GM08714 (cell line): ENCODE measurements around the gene TBC1D24.

Experiments used
- H3K4me3 ChIP-seq: fragments of 200-500 bp; sonication (Bioruptor generic); 2 replicates; pipeline ENCODE4 v1.5.1; 2014; ENCODE audit warnings: mild to moderate bottlenecking, low read length, inconsistent platforms
- ZNF274 ChIP-seq: IDR thresholded peaks from 2 replicates; pipeline ENCODE4 v1.6.1; 2012; ENCODE audit warnings: mild to moderate bottlenecking, low read depth, low read length

The TBC1D24 gene

DNA sequence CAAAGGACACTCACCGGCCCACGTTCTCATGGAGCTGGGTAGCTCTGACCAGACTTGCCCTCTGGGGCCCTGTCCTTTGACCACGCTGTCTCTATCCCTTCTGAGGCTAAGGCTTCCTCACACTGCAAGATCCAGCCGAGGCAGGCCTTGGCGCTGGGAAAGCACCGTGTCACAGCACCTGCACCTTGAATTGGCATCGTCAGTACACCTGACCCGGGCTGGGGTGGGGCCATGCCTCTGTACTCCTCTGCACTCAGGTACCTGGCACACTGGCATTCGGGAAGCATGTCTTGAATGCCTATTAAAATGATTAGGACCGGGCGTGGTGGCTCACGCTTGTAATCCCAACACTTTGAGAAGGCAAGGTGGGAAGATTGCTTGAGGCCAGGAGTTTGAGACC, 6.0 kb downstream of the TBC1D24 start:
- no peak overlapping the region for H3K4me3 ChIP-seq
- TF ChIP-seq ZNF274: no peak

DNA sequence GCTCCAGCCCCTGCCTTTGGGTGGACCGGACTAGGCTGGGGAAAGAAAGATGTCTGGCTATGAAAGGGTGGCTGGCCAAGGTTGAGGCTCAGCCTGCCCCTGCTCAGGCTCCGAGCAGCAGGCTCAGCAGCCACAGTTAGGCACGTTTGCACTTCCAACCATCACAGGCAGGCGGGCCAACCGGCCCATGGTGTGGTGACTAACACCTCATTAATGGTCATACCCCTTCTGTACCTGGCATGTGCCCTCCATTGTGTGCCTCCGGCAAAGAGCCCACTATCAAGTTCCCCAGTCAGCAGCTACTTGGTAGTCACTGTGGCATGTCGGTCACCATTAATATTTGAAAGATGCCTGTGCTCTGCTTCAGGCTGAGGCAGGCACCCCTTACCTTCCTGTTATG, 6.7 kb downstream of the TBC1D24 start:
- H3K4me3 ChIP-seq: no peak overlapping the region
- TF ChIP-seq ZNF274: no peak

DNA sequence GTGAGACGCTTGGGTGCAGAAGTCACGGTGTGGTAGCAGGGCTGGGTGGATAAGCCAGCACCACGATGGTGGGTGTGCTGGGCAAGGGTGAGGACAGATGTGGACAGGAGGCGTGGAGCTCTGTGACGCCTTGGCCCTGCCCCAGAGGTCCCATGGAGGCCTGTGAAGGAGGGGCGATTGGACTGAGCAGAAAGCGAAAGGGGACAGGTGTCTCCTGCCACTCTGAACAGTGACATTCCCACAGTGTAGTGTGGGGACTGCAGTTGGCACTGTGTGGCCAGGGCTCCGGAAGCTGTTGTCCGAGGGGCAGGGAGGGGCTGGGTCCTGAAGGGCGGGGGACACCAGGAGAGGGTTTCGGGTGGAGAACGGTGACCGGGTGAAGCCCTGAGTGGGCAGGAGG, 7.3 kb downstream of the TBC1D24 start:
- H3K4me3 ChIP-seq: no peak overlapping the region
- no peak for TF ChIP-seq ZNF274

DNA sequence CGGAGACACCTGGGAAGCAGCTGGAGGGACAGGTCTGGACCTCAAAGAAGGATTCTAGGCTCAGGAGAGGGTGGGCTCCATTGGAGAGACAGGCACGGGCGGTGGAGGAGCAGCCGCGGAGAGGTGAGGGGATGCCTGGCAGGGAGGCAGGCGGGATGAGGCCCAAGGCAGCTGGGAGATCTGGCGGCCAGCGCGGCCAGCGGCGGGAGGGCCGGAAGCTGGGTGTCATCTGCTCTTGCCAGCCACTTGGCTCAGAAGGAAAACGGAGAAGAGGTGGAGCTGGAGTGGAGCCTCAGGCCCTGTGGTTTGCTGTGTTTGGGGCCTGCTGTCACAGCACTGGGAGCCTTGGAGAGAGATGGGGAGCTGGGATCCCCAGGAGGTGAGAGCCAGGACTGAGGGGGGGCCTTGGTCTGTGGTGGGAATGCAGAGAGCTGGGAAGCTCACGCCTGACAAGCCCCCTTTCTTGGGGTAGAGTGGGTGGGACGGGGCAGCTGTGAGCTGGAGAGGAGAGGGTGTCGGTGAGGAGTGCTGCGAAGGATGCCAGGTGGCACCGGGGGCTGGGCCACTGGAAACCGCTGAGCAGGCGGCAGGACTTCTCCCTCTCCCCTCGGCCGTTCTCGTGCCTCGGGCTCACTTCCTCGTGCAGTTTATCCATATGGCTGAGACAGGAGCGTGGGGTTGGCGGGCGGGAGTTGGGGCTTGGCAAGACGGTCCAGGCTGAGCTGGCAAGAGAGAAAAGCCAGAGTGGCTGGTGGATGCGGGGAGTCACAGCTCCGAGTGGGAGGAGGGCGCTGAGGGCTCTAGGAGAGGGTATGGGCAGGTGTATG, 8.0 kb downstream of the TBC1D24 start:
- TF ChIP-seq ZNF274: no peak
- H3K4me3 ChIP-seq: no peak overlapping the region

DNA sequence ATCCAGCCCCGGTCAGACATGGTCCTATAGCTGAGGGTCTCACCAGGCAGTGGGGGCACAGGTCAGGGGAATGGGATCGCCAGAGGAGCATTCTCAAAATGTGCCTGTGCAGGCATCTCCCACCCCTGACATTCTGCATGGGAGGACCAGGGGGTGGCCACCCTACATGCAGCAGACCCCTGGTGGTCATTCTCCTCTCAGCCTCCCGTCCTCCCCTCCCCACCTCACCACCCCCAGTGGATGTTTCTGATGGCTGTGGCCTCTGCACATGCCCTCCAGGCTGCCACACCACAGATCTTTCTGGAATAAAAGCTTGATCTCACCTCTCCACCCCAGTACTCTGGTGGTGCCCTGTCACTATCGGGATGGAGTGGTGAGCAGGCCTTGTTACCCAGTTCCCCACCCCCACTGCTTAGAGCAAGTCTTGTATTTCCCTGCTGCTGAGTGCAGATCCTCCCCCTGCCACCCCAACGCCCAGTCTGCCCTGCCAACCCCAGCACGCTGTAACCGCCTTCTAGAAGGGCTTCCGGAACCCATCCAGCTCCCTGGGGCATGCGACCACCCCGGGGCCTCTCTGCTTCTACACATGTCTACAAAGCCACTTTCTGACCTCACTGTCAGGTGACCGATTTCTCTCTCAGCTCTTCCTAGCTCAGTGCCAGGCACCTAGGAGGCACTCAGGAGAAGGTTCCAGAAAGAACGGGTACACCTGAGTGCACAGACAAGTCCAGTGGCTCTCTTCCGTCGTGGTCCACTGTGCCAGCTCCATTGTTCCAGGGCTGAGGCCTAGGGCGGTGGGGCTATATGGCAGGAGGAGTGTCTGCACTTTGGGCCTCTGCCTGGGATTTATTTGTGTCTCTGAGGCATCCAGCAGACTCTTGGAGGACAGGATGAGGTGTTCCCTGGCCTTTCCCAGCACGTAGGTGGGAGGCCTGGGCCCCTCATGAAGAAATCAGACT, 9.3 kb downstream of the TBC1D24 start:
- H3K4me3 ChIP-seq: no peak overlapping the region
- no peak for TF ChIP-seq ZNF274

DNA sequence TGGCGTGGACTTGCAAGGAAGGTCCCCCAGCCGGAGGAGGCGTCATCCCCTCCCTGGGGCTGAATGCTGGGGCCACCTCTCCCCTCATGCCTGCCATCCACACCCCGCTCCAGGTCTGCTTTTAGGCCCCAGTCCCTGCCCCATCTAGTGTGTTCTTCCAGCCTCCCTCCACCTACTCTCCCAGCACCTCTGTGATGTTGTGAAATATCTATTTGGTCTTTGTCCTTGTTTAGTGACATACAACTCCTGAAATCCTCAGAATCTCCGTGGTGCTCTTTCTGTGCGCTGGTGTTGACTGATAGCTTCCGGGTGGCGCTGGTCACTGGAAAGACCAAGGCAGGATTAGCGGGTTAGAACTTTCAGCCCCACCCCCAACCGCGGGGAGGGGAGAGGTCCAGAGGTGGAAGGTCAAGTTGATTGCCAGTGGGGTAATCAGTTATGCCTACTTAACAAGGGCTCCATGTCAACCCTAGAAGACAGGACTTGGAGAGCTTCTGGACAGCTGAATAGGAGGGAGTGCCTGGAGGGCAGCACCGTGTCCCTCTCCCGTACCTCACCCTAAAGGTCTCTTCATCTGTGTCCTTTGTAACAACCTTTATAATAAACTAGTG, 10.1 kb downstream of the TBC1D24 start:
- no peak for TF ChIP-seq ZNF274
- H3K4me3 ChIP-seq: no peak overlapping the region

DNA sequence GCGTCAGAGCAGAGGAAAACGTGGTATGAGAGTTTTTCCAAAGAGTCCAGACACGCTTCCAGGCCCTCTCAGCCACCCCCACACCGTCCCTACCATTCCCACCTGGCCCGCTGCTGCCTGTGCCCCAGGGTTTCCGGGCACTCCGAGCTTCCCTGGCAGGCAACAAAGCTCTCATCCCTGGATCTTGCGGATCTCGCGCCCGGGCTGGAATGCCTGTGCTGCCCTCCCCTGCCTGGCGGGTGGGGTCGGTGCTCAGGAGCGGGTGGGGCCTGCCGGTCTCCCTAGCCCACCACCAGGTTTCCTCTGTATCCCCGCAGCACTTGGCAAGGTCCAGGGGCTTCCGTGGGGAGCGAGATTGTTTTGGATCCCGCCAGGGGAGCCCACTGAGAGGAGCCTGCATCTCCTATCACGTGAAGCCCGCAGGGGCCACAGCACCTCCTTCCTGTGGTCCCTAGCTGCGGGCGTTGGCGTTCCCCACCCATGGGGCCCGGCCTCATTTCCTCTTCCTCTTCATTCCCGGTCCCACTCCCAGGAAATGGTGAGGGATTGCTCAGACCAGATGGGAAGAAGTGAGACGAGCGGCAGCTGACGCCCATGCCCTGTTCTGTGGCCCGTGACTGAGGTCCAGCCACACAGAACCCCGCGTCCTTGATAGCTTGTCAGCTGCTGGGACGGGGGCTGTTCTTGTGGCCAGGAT, 11.0 kb downstream of the TBC1D24 start:
- TF ChIP-seq ZNF274: no peak
- H3K4me3 ChIP-seq: no peak overlapping the region

DNA sequence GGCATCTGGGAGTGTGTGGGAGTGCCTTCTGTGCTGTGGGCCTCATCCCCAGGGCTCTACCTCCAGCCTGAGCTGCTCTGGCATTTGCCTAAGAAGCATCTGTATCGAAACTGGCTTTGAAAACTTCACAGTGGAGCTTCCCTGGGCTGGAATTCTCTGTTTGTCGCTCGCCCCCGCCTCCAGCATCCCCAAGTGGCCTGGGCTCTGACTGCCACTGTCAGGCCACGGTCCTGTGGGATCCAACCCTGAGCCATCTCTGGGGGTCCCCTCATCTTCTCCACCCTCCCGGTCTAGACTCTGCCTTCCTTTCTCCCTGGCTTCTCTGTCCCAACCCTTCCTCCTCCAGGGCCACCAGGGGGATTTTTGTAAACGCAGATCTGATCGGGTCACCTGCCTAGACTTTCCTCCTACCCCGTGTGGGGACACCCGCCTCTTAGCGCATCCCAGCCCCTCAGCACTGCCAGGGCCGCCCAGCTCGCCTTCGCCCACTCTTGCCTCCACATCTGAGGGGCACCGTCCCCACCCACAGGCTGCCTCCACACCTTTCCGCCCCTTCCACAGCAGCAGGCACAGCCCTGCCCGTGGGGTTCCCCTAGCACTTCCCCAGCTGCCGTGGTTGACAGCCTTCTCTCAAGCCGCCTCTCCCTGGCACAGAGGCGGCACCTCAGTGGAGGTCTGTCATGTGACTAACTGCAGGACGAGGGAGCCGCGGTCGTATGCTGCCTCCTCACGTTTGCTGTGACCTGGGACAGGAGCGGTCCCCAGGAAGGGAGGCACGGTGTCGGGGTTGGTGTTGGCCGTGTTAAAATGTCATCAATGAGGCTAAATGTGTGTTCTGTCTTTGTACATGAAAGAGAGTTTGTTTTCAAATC, 12.0 kb downstream of the TBC1D24 start:
- TF ChIP-seq ZNF274: no peak
- no peak overlapping the region for H3K4me3 ChIP-seq

DNA sequence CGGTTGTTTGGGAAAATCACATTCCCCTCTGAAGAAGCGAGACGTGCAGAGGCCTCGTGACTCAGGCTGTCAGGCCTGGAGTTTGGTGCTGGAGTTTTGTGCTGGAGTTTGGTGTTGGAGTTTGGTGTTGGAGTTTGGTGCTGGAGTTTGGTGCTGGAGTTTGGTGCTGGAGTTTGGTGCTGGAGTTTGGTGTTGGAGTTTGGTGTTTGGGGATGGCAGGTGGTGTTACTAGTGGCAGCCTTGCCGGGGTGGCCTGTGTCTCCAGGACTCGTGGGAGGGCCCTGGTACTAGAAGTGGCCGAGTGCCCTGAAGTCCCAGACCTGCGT, 12.6 kb downstream of the TBC1D24 start:
- TF ChIP-seq ZNF274: no peak
- H3K4me3 ChIP-seq: no peak overlapping the region

DNA sequence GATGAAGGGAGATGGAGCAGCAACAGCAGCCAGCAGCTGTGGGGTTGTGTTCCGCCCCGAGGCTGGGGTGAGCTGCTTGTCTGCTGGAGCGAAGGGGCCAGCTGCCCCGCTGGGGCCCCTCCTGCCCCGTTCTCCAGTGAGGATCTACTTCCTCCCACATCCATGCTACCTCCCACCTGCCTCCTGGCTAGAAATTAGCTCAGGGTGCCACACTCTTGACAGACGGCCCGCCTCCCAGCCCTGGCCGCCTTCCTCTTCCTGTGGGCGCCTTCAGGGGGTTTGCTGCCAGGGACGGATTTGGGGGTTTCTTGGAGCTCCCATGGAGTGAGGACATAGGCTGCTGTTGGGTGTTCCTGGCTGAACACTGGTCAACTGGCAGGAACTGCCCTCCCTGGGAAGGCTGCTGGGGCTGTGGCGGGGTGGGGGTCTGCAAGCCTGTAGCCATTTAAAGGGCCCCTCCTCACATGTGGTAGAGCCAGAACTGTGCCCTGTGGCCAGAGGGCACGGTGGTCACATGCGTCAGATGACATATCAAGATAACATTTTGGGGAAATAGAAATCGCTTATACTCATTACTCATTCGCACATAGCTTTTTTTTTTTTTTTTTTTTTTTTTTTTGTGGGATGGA, 13.1 kb downstream of the TBC1D24 start:
- TF ChIP-seq ZNF274: no peak
- no peak overlapping the region for H3K4me3 ChIP-seq

DNA sequence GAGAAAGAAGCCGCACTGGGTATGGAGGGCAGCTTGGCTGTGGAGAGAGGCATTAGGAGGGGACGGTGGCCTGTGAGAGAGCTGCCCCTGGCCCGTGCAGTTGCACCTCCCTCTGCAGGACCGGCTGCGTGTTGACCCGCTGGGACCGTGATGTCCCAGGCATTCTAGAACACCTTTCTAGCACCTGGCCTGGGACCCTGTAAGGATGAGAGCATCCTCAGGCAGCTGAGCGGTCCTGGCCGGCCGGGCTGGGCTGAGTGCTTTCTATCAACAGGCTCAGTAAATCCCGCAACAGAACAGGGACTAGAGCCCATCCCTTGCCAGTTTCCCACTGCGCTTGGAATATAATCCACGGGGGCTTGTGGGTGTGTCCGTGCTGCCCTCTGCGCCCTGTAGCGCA, 14.7 kb downstream of the TBC1D24 start:
- no peak for TF ChIP-seq ZNF274
- H3K4me3 ChIP-seq: no peak overlapping the region

DNA sequence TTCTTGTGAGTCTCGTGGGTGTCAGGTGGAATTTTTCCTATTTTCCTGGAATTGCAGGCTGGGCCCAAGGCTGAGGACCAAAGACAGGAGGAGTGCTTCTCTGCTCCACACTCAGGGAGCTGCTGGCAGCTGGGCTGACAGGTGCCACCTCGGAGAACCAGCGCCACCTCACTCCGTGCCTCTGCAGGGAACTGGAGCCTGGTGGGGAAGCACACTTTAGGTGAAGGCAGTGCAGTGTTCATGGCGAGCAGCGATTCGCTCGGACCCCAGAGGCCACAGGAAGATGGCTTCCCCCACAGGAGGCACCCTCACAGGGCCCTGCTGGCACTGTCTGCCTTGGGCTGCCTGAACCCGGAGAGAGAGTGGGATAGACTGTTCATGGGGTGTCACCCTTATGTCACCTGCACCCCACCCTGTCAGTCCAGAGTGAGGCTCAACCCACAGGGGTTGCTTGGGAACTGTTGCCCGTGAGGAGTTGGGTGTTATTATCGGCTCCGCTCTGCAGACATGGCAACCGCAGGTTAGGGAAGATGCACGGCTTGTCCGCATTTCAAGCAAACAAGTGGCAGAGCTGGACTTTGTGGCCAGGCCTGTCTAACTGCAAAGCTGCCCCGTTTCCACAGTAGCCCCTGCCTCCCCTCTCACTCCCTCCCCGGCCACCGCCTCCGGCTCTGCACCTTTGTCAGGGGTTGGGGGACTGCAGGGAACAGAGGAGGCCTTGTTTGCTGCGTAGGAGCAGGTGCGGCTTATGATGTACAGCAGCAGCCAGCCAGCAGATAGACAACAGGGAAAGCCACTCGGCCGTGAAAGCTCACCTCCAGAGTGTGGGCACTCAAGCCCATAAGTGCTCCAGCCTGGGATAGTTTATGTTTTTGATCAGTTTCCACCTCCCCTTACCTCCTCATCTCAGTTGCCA, 15.5 kb downstream of the TBC1D24 start:
- TF ChIP-seq ZNF274: no peak
- no peak overlapping the region for H3K4me3 ChIP-seq
